Coronary artery (tissue), 2 donors: ENCODE results near the gene SAFB2.
"Not testable (repeated sequence)": the region's sequence is repeated elsewhere in the genome, so short reads cannot be mapped to it uniquely, and the experiment has no call there.

Experiments used
- DNase-seq: peaks from one replicate; pipeline ENCODE4 v3.0.0-alpha.2; 2017; ENCODE audit warnings: low spot score
- H3K27ac ChIP-seq, 2 donors: fragments of 200-600 bp; sonication (generic); one replicate each; pipeline ENCODE4 v1.5.1; 2016 to 2019
- H3K4me3 ChIP-seq: fragments of 200-600 bp; sonication (generic); 2 replicates; pipeline ENCODE4 v1.5.1; 2016; ENCODE audit warnings: mild to moderate bottlenecking, moderate library complexity
- CTCF ChIP-seq: fragments of 200-600 bp; sonication (generic); IDR thresholded peaks from one replicate; pipeline ENCODE4 v1.5.1; 2019; ENCODE audit warnings: antibody characterized with exemption

The SAFB2 gene

GRCh38 chr19:5609881-5610448 is 12.6 kb downstream of the SAFB2 start:
- no peak for DNase-seq
- H3K27ac ChIP-seq, result no peak overlapping the region
- no peak for TF ChIP-seq CTCF
- H3K4me3 ChIP-seq, result no peak overlapping the region

DNA sequence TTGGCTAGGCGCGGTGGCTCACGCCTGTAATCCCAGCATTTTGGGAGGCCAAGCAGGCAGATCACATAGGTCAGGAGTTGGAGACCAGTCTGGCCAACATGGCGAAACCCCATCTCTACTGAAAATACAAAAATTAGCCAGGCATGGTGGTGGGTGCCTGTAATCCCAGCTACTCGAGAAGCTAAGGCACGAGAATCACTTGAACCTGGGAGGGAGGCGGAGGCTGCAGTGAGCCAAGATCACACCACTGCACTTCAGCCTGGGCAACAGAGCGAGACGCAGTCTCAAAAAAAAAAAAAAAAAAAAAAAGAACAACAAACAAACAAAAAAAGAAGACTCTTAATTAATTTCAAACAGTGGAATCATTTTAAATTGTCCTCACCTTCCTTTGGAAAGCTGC is 13.8 kb downstream of the SAFB2 start:
- not testable (repeated sequence) for H3K4me3 ChIP-seq, H3K27ac ChIP-seq, DNase-seq

- no peak for TF ChIP-seq CTCF
These were observed 14.3 kb downstream of the SAFB2 start for GRCh38 chr19:5608291-5608690.

DNA sequence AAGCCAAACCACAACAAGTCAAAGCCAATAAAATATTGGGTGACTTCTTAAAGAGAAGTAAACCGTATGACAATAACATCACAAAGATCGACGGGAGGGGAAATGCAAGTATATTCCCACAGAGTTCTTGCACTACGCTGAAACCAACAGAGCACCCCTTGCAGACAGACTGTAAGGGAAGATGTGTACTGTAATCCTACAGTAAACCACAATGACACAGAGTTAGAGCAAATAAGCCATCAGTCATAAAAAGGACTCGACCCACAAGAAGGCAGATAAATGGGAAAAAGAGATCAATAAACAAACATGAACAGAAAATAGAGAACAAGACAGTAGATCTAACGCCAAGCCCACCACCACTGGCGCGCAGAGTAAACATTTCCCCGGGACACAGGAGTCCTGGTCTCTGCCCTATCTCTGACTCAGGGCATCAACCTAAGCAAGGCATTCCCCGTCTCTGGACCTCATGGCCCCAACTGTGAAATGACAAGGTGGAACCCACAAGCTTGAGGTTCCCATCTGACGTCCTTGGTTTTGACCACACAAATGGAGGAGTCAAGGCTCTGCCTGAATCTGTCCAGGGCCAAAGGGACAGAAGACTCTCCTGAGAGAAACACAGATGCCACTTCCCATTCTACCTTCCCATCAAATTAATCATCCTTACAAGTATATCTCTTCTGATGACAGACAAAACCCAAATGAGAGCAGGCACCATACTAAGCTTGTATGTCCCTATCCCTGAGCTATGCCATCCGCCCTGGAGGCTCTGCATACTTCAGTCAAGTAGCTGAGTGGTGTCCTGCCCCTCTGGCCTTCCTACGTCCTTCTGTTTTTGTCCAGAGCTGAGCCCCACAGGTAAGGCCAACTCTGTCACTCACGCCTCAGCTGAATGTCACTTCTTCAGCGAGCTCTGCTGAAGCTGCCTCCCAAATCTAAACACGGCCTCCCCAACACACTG is 15.0 kb downstream of the SAFB2 start:
- TF ChIP-seq CTCF, result no peak
- DNase-seq, result no peak
- no peak overlapping the region for H3K27ac ChIP-seq
- no peak overlapping the region for H3K4me3 ChIP-seq

More at GRCh38 chr19:5608291-5608690, 14.3 kb downstream of the SAFB2 start:
- no peak for DNase-seq
- Histone ChIP-seq H3K4me3 (no peak overlapping the region), H3K27ac (no peak overlapping the region)

DNA sequence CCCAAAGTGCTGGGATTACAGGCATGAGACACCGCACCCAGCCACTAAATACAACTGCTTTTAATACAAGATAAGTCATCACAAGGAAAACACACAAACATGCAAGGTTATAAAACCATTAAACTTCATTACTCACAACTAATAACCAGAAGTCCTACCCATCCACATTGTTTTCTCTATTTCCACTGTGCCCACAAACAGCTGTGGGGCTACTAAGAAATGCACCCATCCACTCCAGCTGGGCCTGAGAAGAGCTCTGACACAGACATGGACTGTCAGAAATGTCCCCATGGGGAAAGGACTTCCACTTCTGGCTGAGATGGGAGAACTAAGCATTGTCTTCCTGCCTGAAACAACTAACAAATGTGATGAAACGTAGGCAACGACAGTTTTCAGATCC is 17.2 kb downstream of the SAFB2 start:
- H3K27ac ChIP-seq, result no peak overlapping the region
- DNase-seq, result no peak
- no peak for TF ChIP-seq CTCF

DNA sequence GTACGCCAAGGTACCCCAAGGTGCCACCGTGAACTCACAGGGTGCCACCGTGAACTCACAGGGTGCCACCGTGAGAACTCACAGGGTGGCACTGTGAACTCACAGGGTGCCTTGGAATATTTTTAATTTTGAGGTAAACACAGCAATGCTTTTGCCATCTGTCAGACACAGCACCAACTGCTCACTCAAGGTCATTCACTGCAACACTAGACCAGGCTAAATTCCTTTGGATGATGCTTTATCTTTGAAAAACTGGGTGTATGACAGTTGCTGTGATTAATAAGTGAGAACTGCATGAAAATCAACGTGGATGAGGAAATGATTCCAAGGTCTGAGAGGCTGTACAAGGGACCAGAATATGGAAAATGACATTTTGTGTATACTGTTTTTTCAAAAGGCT is 18.9 kb downstream of the SAFB2 start:
- no peak overlapping the region for H3K27ac ChIP-seq

More for the DNA sequence above, 17.2 kb downstream of the SAFB2 start:
- no peak overlapping the region for H3K4me3 ChIP-seq

GRCh38 chr19:5600797-5601196 is 21.8 kb downstream of the SAFB2 start:
- DNase-seq, result no peak
- no peak for TF ChIP-seq CTCF
- Histone ChIP-seq H3K4me3 (no peak overlapping the region), H3K27ac (no peak overlapping the region)

More for the DNA sequence above, 18.9 kb downstream of the SAFB2 start:
- no peak overlapping the region for H3K4me3 ChIP-seq
- TF ChIP-seq CTCF, result no peak
- no peak for DNase-seq
